Mononuclear cell (primary cell): ENCODE results near the gene SLC8A3. TPM values are rescaled to one million over a fixed set of nuclear protein-coding genes. Genes with fewer than 3 reads are reported as not detected.

Experiments
- H3K27me3 ChIP-seq: 2 replicates; pipeline ENCODE4 v1.6.0; 2011; ENCODE audit warnings: low read length, control low read depth; ENCODE audit not compliant: insufficient read depth
- H3K4me1 ChIP-seq: 2 replicates; pipeline ENCODE4 v1.5.1; 2011; ENCODE audit warnings: mild to moderate bottlenecking, low read length, control low read depth; ENCODE audit not compliant: insufficient read depth
- H3K4me3 ChIP-seq: 2 replicates; pipeline ENCODE4 v1.5.1; 2011; ENCODE audit warnings: mild to moderate bottlenecking, low read length, moderate library complexity
- H3K9me3 ChIP-seq: 2 replicates; pipeline ENCODE4 v1.5.1; 2011; ENCODE audit warnings: low read depth, mild to moderate bottlenecking, control low read depth, low read length
- total RNA-seq: library from RNA; depleted of rRNA; stranded (reverse); fragments of >200 nt; gene quantifications from one replicate; pipeline ENCODE4 v1.2.3, GENCODE V29; 2012

SLC8A3 gene
- total RNA-seq, 1 donor, result 1.0 TPM

DNA sequence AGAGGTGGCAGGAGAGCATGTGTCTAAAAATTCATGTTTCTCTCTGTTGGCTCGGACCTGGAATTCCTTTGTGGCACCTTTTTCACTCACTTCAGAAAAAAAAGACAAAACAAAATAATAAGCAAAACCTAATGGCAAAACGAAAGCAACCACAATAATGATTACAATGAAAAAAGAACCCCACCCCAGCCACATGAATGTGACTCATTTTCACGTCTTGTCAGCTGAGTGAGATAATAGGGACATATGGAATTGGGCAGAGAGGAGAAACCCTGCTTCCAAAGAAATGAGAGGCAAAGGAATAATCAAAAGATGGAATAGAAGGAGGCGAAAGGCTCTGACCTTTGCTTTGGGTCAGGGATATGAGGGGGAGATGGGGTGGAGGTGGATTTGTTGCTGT, 143.4 kb downstream of the SLC8A3 start:
- Histone ChIP-seq H3K27me3 (no peaks in the 10 kb centered on the region), H3K9me3 (no peaks in the 10 kb centered on the region), H3K4me3 (no peak overlapping the region), H3K4me1 (no peaks in the 10 kb centered on the region)

GRCh38 chr14:70043001-70043400, 145.8 kb downstream of the SLC8A3 start:
- Histone ChIP-seq H3K9me3 (no peaks in the 10 kb centered on the region), H3K27me3 (no peaks in the 10 kb centered on the region), H3K4me3 (no peak overlapping the region), H3K4me1 (no peaks in the 10 kb centered on the region)

GRCh38 chr14:70036665-70037064, 152.1 kb downstream of the SLC8A3 start:
- H3K4me1 ChIP-seq, result no peaks in the 10 kb centered on the region
- H3K4me3 ChIP-seq, result no peak overlapping the region
- H3K27me3 ChIP-seq, result no peaks in the 10 kb centered on the region
- no peaks in the 10 kb centered on the region for H3K9me3 ChIP-seq

DNA sequence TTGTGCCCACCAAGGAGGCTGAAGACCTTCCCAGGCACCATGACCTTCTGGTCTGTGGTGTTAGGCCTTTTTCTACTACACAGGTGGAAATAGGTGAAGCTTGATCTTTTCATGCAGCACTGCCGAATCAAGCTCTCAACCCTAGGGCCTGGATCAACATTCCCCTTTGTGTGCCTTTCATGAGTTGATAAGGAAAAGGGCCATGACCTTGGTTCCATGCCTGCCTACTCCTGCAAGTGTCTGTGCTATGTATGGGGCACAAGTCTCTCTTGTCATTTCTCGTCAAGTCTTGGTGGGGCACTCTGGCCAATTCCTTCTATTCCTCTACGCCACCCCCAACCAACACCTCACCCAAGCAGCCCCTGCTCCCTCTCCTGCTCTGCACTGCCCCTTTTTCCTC, 154.5 kb downstream of the SLC8A3 start:
- no peaks in the 10 kb centered on the region for H3K4me1 ChIP-seq
- no peaks in the 10 kb centered on the region for H3K27me3 ChIP-seq
- H3K4me3 ChIP-seq, result no peak overlapping the region
- no peaks in the 10 kb centered on the region for H3K9me3 ChIP-seq

DNA sequence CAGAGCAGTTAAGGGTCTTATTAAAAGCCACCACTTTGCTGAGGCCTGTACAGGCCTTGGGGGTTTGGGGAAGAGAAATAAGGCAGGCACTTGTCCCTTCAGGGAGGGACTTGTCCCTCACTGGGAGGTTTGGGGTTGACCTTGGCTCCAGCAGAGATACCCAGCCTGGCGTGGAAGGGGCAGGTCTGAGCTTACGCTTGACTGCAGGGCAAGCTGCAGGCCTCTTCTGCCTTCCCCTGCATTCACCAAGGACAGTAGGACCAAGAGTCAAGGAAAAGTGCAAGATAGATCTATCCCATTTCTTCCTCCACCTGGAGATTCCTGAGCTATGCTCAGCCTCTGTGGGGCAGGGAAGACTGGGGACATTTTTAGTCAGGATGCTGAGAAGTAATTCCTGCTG, 155.2 kb downstream of the SLC8A3 start:
- no peak overlapping the region for H3K4me3 ChIP-seq
- no peaks in the 10 kb centered on the region for H3K4me1 ChIP-seq
- H3K27me3 ChIP-seq, result no peaks in the 10 kb centered on the region
- no peaks in the 10 kb centered on the region for H3K9me3 ChIP-seq

GRCh38 chr14:70033116-70033515, 155.6 kb downstream of the SLC8A3 start:
- no peaks in the 10 kb centered on the region for H3K27me3 ChIP-seq

DNA sequence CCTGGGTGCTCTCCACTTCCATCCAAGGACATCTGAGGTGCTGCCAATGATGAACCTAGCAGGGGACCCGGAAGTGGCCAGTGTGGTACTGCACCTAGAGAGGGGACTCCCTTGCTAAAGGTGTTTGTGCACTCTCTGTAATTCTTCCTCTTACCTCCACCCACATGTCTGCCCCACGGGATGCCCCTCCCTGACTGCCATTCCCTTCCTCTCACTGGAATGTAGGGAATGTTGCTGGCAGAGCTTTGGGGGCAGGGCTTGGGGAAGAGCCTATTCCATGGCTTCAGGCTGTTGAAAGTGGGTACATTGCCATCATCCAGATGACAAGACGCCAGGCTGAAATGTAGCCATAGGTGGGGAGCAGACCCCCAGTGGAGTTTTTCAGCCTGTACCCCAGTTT, 156.3 kb downstream of the SLC8A3 start:
- Histone ChIP-seq H3K27me3 (no peaks in the 10 kb centered on the region), H3K4me3 (no peak overlapping the region), H3K4me1 (no peaks in the 10 kb centered on the region), H3K9me3 (no peaks in the 10 kb centered on the region)

More at GRCh38 chr14:70033116-70033515, 155.6 kb downstream of the SLC8A3 start:
- Histone ChIP-seq H3K4me1 (no peaks in the 10 kb centered on the region), H3K4me3 (no peak overlapping the region), H3K9me3 (no peaks in the 10 kb centered on the region)

- Histone ChIP-seq H3K4me1 (no peaks in the 10 kb centered on the region), H3K4me3 (no peak overlapping the region), H3K27me3 (no peaks in the 10 kb centered on the region), H3K9me3 (no peaks in the 10 kb centered on the region)
These were observed 156.7 kb downstream of the SLC8A3 start for GRCh38 chr14:70032016-70032415.

- Histone ChIP-seq H3K4me3 (no peak overlapping the region), H3K9me3 (no peaks in the 10 kb centered on the region), H3K4me1 (no peaks in the 10 kb centered on the region), H3K27me3 (no peaks in the 10 kb centered on the region)
These were observed 159.2 kb downstream of the SLC8A3 start for GRCh38 chr14:70029296-70030132.

- no peaks in the 10 kb centered on the region for H3K9me3 ChIP-seq
- no peaks in the 10 kb centered on the region for H3K27me3 ChIP-seq
- no peaks in the 10 kb centered on the region for H3K4me1 ChIP-seq
- H3K4me3 ChIP-seq, result no peak overlapping the region
These were observed 160.8 kb downstream of the SLC8A3 start for GRCh38 chr14:70027785-70028428.

- H3K4me1 ChIP-seq, result peaks cover 7% of the 10 kb centered on the region
- H3K9me3 ChIP-seq, result no peaks in the 10 kb centered on the region
- no peaks in the 10 kb centered on the region for H3K27me3 ChIP-seq
- no peak overlapping the region for H3K4me3 ChIP-seq
These were observed 164.9 kb downstream of the SLC8A3 start for GRCh38 chr14:70023871-70024270.

GRCh38 chr14:70022771-70023445, 165.8 kb downstream of the SLC8A3 start:
- Histone ChIP-seq H3K27me3 (no peaks in the 10 kb centered on the region), H3K4me1 (peaks cover 13% of the 10 kb centered on the region), H3K9me3 (no peaks in the 10 kb centered on the region), H3K4me3 (no peak overlapping the region)

- no peaks in the 10 kb centered on the region for H3K27me3 ChIP-seq
- H3K9me3 ChIP-seq, result no peaks in the 10 kb centered on the region
- H3K4me1 ChIP-seq, result peaks cover 13% of the 10 kb centered on the region
- H3K4me3 ChIP-seq, result no peak overlapping the region
These were observed 167.1 kb downstream of the SLC8A3 start for GRCh38 chr14:70021548-70022220.

- Histone ChIP-seq H3K4me3 (no peak overlapping the region), H3K4me1 (peaks cover 13% of the 10 kb centered on the region)
These were observed 168.2 kb downstream of the SLC8A3 start for GRCh38 chr14:70020352-70021170.

More at GRCh38 chr14:70020352-70021170, 168.2 kb downstream of the SLC8A3 start:
- no peaks in the 10 kb centered on the region for H3K9me3 ChIP-seq
- no peaks in the 10 kb centered on the region for H3K27me3 ChIP-seq
